Activated CD8-positive, alpha-beta memory T cell treated with anti-CD3 and anti-CD28 coated beads for 36 hours (primary cell): ENCODE data around the gene SHTN1. TPM values are rescaled to one million over a fixed set of nuclear protein-coding genes. Genes with fewer than 3 reads are reported as not detected.

Experiments
- CTCF ChIA-PET: fragments of 350-600 bp; sonication (Branson Sonifier 250); formaldehyde crosslinking; loops from one replicate; lab custom pipeline; 2021; ENCODE audit warnings: antibody characterized with exemption; lab: Charles Lee
- POLR2A ChIA-PET: fragments of 350-600 bp; sonication (Branson Sonifier 250); formaldehyde crosslinking; loops from one replicate; lab custom pipeline; 2021; ENCODE audit warnings: antibody characterized with exemption; lab: Charles Lee
- total RNA-seq, 2 experiments: library from RNA; stranded (reverse); gene quantifications; one replicate each; pipeline ENCODE4 v1.2.3, GENCODE V29; 2021

Gene SHTN1
- total RNA-seq, result not detected

DNA sequence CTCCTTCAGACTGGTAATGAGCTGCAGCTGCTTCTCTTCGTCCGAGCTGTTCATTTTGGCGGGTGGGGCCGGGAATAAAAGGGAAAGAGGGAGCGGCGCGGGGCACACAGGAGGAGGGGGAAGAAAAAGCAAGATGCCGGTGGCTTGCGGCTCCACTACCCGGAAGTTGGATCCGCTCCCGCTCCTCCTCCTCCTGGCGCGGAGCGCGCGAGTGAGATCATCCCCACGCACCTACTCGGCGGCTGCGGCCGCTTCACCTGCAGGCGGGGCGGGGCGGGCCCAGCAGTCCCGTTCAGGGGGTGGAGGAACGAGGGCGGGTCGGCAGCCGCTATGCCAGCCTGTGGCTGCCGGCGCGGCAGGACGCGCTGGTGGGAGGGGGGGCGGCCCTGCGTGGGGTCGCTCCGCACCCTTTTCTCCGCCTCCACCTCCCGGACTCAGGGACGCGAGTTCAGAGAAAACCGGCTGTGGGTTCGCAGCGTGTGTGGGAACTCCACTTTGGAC lies at the start of gene SHTN1:
Gene SHTN1, minus strand, starts transcription at position 162 of the 501 bp plus-strand sequence. Its CDS starts 108 bp downstream, at position 54.
- POLR2A ChIA-PET, result no interaction called here
- CTCF ChIA-PET, result no interaction called here

DNA sequence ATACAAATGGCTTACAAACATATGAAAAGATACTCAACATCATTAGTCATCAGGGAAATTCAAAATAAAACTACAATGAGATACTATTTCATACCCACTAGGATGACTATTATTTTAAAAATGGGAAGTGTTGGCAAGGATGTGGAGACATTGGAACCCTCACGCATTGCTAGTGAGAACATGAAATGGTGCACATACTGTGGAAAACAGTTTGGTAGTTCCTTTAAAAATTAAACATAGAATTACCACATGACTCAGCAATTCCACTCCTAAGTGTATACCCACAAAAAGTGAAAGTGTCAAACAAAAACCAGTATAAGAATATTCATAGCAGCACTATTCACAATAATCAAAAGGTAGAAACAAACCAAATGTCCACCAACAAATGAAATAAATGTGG lies 48.5 kb upstream of the SHTN1 start:
- ChIA-PET POLR2A (no interaction called here), CTCF (no interaction called here)

GRCh38 chr10:117047947-117048346 lies 43.0 kb upstream of the SHTN1 start:
- POLR2A ChIA-PET, result no interaction called here
- CTCF ChIA-PET, result no interaction called here

DNA sequence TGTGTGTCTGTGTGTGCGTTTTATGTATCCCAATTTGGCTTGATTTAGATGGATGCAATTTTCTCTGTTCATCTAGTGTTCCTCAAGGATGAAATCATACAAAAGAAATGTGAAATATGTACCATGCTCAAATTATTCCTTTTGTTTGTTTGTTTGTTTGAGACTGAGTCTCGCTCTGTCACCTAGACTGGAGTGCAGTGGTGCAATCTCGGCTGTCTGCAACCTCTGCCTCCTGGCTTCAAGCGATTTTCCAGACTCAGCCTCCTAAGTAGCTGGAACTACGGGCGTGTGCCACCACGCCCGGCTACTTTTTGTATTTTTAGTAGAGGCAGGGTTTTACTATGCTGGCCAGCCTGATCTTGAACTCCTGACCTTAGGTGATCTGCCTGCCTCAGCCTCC lies 11.3 kb upstream of the SHTN1 start:
- ChIA-PET POLR2A (no interaction called here), CTCF (no interaction called here)

DNA sequence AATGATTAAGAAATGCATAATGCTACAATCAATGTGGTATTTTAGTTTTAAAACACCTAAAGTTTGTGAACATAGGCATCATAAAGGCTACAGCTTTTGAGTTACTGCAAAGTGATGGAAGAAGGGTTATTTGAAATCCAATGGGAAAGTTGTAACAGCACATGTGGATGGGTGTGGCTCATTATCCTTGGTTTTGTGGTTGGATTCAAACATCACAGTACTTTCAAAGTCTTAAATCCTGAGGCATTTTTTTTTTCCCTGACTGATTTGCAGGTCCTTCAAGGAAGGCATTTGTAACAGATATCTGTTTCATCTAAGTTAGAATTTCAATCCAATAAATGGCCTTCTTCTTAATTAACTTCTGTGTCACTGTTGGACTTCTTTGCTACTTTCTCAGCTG lies 9.8 kb upstream of the SHTN1 start:
- POLR2A ChIA-PET, result no interaction called here
- CTCF ChIA-PET, result no interaction called here

DNA sequence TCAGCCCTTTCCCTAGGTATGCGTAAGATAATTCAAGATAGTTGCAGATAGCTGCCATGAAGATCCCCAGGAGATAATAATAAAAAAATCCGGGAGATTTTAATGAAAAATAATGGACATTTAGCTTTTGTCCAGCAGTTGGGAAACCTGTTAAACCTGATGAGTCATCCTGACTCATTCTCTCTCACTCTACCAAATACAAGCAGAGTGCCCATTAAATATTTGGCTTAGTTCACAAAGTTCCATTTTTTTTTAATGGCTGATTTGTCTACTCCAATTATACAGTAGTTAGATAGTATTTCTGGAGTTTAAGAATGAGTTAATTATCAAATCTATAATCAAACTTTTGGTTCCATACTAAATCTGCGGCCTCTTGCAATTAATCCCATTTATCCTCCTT lies 2.1 kb upstream of the SHTN1 start:
- ChIA-PET POLR2A (no interaction called here), CTCF (no interaction called here)

DNA sequence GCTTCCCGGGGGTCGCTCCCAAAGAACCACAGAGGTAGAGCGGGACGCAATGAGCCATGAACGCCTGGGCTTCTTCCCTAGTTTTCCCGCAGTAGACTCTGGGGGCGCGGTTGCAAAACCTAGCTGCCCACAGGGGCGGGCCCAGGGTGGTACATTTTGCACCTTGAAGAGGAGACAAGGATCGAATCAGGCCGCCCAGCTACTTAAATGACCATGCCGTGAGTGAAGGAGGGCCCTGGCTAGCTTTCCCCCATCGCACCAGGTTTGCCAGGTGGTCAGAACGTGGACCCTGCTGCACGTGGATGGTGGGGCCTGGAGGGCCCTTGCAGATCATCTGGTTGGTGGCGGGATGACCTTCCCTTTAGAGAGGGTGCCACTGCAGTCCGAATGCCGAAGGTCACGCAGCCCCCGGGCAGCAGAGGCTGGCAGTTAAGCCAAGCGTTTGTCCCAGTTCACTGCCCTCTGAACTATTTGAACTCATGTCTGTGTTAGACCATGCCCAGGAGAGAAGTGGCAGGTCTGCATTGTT lies 604 bp upstream of the SHTN1 start:
- CTCF ChIA-PET, result no interaction called here
- POLR2A ChIA-PET, result no interaction called here

GRCh38 chr10:117004227-117005025 lies 561 bp downstream of the SHTN1 start:
- ChIA-PET POLR2A (no interaction called here), CTCF (no interaction called here)

DNA sequence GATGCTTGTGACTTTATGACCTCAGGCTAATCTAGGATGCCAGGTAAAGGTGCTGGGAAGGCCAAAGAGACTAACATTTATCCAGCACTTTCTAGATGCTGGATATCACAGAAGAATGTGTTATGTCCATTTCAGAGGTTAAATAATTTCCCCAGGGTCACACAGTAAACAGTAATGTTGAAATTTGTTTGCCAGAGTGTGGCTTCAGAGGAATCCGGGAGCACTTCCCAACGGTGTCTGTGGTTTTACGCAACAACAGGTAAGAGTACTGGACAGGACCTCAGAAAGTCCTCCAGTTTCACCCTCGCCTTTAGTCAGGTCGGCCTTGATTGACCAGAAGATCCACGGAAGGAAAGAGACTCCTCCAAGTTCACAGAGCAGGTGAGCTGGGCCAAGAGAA lies 1.7 kb downstream of the SHTN1 start:
- POLR2A ChIA-PET, result no interaction called here

GRCh38 chr10:117002206-117002605 lies 2.8 kb downstream of the SHTN1 start:
- ChIA-PET CTCF (no interaction called here), POLR2A (no interaction called here)

More for the DNA sequence above, 1.7 kb downstream of the SHTN1 start:
- CTCF ChIA-PET, result no interaction called here

- ChIA-PET POLR2A (no interaction called here), CTCF (interaction anchor here (0.5 kb wide), 1 partner anchor 39 kb away, joined by 3 read pairs; no protein-coding TSS in a partner anchor)
These were observed 3.8 kb downstream of the SHTN1 start for GRCh38 chr10:117001144-117001543.

DNA sequence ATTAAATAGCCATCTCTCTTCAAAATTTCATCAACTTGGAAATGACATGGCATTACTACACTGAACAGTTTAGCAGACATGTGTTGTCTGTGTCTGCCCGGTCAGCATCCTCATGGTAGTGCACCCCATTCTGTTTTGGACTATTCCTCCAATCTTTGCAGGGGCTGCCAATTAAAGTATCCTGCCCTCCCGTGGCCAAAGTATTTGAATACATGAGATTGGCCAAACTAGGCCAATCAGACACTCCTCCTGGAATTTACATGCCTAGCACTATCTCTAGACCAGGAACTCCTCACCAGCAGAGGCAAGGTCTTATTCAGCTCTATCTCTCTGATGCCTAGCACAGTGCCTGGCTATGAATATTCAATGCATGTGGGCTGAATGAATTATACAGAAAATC lies 4.4 kb downstream of the SHTN1 start:
- POLR2A ChIA-PET, result no interaction called here
- CTCF ChIA-PET, result no interaction called here

DNA sequence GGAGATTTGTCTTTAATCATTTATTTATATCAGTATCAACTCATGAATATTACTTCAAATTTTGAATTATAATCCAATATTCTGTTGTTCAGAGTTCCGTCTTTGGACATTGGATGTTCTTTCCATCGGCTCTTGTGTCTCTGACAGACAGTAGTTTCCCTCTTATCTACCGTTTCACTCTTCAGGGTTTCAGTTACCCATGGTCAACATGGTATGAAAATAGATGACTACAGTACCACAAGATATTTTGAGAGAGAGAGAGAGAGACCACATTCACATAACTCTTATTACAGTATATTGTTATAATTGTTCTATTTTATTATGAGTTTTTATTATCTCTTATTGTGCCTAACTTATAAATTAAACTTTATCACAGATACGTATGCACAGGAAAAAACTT lies 6.8 kb downstream of the SHTN1 start:
- POLR2A ChIA-PET, result no interaction called here
- CTCF ChIA-PET, result no interaction called here

DNA sequence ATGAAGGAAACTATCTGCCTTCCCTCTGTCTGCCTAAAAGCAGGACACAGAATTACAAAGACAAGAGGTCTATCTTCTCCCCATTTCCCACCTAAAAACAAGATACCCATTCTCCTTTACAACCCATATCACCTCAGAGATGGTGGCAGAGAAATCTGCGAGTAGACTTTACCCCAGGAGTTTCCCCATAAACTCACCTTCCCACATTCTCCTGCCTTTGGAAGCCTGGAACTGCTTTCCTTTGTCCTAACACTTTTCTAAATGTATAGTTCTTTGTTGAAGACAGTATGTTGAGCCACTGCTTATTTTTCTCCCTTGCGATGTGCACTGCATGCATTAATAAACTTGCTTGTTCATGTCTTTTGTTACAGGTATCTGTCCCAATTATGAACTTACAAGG lies 8.0 kb downstream of the SHTN1 start:
- CTCF ChIA-PET, result no interaction called here

GRCh38 chr10:116995648-116996047 lies 9.3 kb downstream of the SHTN1 start:
- CTCF ChIA-PET, result no interaction called here
- POLR2A ChIA-PET, result no interaction called here

More for the DNA sequence above, 8.0 kb downstream of the SHTN1 start:
- POLR2A ChIA-PET, result no interaction called here

- POLR2A ChIA-PET, result no interaction called here
- CTCF ChIA-PET, result no interaction called here
These were observed 10.7 kb downstream of the SHTN1 start for GRCh38 chr10:116994113-116994890.

GRCh38 chr10:116993610-116994009 lies 11.4 kb downstream of the SHTN1 start:
- ChIA-PET POLR2A (no interaction called here), CTCF (no interaction called here)

DNA sequence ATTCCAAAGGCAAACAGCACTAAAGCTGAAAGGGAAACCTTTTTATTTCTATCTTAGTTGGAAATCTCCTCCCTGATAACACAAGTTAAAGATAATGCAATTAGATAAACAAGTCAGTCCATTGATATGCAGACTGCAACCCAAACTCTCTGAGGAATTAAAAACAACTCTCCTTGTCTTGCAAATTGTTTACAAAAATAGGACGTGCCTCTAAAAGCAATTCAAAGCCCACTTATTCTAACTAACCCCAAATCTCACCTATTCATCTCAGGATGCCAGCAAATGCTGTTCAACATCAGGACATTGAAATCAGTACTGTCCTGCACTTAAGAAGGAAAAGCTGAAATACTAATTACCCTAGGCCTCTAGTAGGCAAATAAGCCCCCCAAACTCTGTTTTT lies 12.8 kb downstream of the SHTN1 start:
- CTCF ChIA-PET, result no interaction called here
- POLR2A ChIA-PET, result no interaction called here

DNA sequence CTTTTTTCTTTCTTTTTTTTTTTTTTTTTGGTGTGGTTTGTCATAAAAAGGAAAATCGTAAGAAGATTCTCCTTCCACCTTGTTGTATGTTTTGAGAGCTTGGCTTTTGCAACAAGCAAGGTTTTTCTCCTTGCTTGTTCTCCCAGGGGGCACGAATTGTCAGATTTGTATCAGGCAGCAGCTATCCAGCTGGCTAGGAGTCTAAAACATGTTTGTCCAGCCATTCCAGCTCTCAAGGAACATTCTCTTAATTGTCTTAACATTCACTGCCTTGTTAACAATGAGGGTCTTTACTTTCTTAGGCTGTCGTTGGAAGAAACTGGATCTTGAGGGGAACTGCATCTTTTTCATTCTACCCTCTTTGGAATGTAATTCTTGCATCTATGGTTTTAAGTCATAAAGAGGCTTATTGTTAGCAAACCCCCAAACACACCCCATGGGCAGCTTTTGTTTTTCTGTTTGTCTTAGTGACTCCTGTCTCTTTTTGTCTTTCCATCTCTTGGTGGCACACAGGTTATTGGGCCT lies 14.6 kb downstream of the SHTN1 start:
- CTCF ChIA-PET, result no interaction called here
- POLR2A ChIA-PET, result no interaction called here

DNA sequence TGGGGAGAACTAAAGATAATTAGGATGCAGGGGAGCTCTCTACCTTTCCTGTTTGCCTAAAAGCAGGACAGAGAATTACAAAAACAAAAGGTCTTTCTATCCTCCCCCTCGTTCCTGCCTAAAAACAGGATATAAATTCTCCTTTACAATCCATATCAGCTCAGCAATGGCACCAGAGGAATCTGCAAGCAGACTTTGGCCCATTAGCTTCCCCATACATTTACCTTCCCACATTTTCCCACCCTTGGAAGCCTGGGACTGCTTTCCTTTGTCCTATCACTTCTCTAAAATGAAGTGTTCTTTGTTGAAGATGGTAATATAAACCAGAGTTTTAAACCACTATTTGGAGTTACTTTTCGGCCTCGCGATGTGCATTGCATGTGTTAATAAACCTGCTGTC lies 15.5 kb downstream of the SHTN1 start:
- ChIA-PET POLR2A (no interaction called here), CTCF (no interaction called here)
